HG02970 (cell line): ENCODE measurements around the gene EFNA5.

Source experiments
- ATAC-seq: cut with Tn5 transposase; IDR thresholded peaks from one replicate; pipeline ENCODE4 v1.9.1; 2021; ENCODE audit warnings: mild to moderate bottlenecking, moderate library complexity, moderate number of reproducible peaks; ENCODE audit not compliant: unreplicated experiment, low FRiP score

Gene EFNA5

GRCh38 chr5:107607196-107607595, 63.5 kb downstream of the EFNA5 start:
- no peak for ATAC-seq

DNA sequence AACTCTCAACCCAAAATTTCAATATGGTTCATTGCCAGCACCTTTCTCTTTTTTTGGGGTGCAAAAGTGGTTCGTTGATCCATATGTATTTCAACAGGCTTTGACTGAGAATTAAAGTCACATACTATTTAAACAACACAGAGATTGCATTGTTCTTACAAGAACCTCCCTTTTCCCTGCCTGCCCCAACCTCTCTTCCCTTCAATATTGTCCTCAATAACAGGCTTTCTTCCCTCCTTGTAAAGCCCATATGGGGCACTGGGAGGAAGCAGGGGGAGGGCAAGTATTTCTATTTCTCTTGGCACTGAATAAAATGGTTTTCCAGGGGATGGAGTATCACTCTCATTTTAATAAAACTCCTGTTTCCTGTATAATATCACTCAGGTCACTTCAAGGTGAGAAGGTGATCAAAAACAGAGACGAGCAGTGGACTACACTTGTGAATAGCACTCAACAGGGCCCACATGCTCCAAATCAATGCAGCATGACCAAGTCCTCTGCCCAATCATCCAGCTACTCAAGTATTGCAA, 65.1 kb downstream of the EFNA5 start:
- ATAC-seq: no peak

- no peak for ATAC-seq
Observed at GRCh38 chr5:107604990-107605389, 65.7 kb downstream of the EFNA5 start.

- ATAC-seq: no peak
Observed at GRCh38 chr5:107604146-107604910, 66.4 kb downstream of the EFNA5 start.

DNA sequence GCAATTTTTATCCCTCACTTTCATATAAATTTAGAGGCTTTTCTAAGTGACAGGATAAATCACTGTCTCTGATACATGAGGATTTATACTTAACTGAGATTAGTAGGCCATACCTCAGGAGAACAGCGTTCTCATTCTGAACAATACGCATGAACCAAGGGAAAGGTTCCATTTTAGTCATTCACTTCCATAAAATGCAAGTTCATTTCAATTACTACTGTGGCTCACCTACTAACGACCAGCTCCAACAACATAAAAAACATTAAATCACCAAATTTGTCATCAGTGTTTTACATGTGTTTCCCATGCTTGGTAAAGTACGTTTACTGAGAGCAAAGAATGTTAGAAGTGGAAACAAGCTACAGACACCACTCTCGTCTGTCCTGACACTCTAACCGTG, 67.4 kb downstream of the EFNA5 start:
- no peak for ATAC-seq

GRCh38 chr5:107602896-107603295, 67.8 kb downstream of the EFNA5 start:
- no peak for ATAC-seq

DNA sequence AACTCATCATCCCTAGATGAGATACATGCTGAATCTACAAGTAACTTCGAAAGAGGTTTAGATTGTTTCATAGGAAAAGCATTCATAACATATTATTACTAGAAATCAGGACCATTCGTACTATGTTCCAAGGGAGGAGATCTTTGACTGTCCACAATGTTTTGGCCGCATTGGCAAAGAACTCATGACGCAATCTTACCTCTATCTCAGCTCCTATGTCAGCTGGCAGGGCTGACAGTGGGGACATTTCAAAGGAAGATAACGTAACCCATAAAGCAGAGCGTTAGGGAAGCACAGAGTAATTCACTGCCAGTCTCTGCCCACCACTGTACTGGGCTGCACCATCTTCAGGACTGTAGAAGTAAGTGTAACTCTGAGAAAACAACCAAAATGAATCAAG, 69.7 kb downstream of the EFNA5 start:
- ATAC-seq: no peak

DNA sequence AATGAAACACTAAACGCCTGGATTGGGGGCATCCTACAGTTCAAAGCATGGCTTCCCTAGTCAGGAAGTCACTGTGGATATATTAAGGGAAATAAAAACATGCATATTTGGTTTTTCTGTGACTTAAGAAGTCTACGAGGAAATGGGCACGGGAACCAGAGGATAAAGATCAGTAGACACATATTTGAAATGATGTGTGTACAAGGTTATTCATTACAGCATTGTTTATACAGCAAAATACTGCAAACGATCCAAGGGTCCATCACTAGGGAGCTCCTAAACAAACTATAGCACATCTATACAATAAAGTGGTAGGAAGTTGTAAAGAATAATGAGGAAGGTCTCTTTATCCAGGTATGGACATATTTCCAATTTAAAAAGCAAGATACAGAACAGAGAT, 71.8 kb downstream of the EFNA5 start:
- ATAC-seq: no peak

DNA sequence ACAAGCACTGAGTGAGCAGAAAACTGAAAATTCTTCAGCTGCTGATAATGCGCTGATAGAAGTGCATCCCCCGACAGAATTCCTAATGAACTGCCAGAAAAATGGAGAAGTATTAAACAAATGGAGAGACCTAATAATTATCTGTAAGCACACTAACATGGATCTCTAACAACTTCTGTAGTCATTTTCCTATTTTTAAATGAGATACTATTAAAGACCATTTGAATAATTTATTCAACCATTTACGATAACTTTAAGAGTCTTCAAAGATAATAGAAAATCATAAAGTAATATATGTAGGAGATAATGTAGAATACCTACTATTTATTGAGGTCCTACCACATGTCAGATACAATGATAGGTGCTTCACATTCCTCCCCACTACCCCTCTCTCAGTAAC, 72.9 kb downstream of the EFNA5 start:
- no peak for ATAC-seq

- ATAC-seq: no peak
Observed at GRCh38 chr5:107597247-107597646, 73.5 kb downstream of the EFNA5 start.

DNA sequence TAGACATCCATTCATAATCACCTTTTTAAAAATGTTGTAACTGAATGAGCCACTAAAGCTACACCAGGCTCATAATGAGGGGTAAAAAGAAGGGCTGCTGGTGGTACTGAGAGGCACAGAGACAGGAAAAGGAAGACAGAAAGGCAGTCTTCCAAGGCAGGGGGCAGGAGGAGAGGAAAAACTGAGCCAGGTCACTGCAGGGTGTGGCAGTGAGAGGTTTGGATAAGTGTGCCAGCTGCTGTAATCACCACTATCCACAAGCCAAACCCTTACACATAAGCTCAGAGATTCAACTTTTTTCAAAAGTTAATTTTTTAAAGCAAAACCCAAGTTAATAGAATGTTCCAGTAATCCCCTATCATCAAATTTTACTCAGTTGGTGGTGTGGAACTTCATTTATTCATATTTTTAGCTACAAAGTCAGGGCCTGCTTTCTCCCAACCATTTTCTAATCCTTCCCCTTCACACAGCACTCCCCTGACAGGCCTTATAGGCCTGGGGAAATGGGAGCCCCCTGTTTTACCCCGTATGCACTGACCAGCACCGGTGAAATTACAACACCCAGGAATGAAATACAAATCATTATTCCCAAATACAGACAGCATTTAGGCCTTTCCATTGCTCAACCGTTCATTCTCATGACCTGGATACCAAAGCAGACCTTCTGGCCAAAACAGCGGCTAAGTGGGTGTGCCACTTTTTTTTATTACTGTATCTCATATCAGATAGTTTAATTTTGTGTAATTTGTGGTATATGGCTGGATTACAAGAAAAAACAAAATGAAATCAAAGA, 76.3 kb downstream of the EFNA5 start:
- no peak for ATAC-seq

- ATAC-seq: no peak
Observed at GRCh38 chr5:107593009-107593408, 77.7 kb downstream of the EFNA5 start.

- no peak for ATAC-seq
Observed at GRCh38 chr5:107592515-107592914, 78.2 kb downstream of the EFNA5 start.

DNA sequence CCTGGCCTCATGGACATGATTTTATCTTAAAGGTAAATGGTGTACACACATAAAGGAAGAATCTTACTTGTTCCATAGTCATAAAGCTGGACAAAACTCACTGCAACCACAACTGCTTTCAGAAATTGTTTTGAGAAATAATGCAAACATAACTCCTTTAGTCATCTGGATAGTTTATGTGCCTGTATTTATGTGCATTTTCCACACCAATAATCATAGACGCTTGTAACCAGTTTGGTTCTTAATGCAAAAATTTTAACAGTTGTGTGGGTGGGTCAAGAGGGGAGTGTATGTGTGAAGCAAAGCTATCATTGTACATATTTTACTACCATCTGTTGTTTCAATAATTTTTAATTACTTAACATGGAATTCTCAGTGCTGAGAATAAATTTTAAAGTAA, 80.1 kb downstream of the EFNA5 start:
- no peak for ATAC-seq

GRCh38 chr5:107589520-107590193, 81.1 kb downstream of the EFNA5 start:
- no peak for ATAC-seq

GRCh38 chr5:107582625-107583024, 88.1 kb downstream of the EFNA5 start:
- no peak for ATAC-seq

DNA sequence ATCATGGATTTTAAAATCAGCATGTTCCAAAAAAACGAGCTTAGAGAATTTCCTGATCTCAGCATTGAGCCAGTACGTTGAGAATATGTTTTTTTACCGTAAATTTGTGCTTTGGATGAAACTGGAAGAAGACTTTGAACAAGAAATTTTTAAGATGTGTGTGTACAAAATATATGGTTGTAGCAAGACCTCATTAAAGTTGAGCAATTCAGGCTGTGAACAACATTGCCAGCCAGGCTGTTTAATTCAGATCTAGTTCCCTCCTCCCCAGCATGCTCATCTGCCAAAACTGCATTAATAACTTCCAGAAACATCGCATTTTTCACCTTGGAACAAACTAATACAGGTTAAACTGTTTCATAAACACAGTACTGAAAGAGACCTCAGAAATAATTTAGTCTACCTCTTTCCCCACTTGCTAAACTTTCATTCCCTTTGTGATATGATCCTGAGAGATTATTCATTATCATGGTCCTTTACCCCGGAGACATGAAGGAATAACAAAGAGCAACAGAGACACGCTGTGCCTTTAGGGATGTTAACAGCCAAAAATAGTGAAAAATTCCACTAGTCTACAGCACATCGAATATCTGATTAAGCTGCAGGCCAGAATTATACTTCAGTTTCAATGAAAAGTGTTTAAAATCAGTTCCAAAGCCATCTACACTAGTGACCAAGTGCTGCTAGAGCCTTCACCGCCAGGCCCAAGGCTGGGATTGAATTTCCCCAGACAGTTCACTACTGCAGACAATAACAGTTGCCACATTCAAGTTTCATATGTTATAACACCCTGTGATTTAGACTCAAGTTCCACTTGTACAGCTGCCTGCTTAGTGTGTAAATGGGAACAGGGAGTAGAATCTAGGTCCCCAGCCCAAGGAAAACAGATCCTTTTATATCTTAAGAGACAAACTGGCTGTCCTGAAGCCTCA, 89.6 kb downstream of the EFNA5 start:
- ATAC-seq: no peak

DNA sequence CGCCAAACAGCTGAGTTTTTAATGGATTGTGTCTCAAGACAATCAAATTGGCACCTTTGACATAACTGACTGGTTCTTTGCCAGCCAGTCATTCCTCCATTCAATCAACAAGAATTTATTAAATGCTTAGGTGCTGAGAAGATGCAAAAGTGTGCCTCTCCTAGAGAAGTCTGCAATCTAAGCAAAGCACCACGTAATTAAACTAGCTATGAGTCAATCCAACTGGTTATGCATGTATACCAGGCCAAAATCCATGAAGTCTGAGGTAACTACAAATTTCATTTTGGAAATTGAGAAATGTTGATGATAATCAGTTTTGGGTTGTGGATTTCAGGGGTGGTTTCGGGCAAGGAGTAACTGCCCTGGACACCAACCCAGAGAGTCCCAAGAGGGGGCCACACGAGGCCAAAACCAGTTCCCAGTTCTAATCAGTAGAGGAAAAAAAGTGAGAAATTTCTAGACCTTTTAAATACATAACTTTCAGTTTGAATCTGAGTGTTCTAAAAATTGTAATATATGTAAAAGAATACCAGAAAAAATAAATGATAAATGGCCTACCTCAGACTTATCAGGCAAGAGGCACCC, 92.6 kb downstream of the EFNA5 start:
- no peak for ATAC-seq

DNA sequence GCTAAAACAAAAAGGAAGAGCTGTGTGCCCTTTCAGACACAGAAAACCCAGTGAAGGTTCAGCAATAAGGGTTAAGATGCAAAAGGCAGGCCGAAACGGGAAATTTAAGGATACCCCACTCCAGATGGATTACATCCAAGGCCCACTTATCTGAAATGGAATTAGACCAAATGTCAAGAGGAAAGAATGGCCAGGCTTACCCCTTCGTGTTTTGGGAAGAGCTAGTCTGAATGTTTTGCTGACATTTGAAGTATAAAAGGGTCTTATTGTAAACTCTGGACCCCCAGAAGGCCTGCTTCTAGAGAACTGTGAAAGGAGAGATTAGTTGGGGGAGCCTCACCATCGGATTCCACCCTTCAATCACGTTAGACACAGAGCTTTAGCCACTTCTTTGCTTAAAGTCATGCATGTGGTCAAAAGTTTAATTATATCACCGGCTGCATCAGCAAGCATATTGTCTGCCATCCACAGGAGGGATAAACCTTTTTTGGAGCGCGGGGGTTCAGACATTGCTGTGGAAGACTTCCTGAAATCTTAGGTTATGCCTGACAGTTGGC, 93.3 kb downstream of the EFNA5 start:
- no peak for ATAC-seq
